NCI-H524 (cell line): Measurements from ENCODE around the gene ATP5IF1.

ENCODE experiments used
- DNase-seq, 2 experiments: peaks; one replicate each; lab custom pipeline; 2025; lab: John Stamatoyannopoulos, UW

Gene ATP5IF1

GRCh38 chr1:28235755-28236655 lies at the start of gene ATP5IF1:
Gene ATP5IF1 (plus strand): TSS chr1:28236124. CDS start chr1:28236184, 60 bp downstream.
- peak; percentile 88 to 96 for DNase-seq

GRCh38 chr1:28190337-28190979 lies 45.5 kb upstream of the ATP5IF1 start:
- DNase-seq, result no peak

GRCh38 chr1:28190996-28191645 lies 44.8 kb upstream of the ATP5IF1 start:
- no peak for DNase-seq

- DNase-seq, result no peak
Observed at GRCh38 chr1:28193701-28194161, 42.2 kb upstream of the ATP5IF1 start.

GRCh38 chr1:28194326-28195035 lies 41.4 kb upstream of the ATP5IF1 start:
- DNase-seq, result no peak

- DNase-seq, result no peak
Observed at GRCh38 chr1:28195780-28196179, 40.1 kb upstream of the ATP5IF1 start.

- DNase-seq, result no peak
Observed at GRCh38 chr1:28196330-28196729, 39.6 kb upstream of the ATP5IF1 start.

- DNase-seq, result no peak
Observed at GRCh38 chr1:28197682-28198415, 38.1 kb upstream of the ATP5IF1 start.

GRCh38 chr1:28199328-28200233 lies 36.3 kb upstream of the ATP5IF1 start:
- DNase-seq, result no peak

- DNase-seq, result no peak
Observed at GRCh38 chr1:28200234-28200873, 35.6 kb upstream of the ATP5IF1 start.

GRCh38 chr1:28205243-28205642 lies 30.7 kb upstream of the ATP5IF1 start:
- no peak for DNase-seq

- DNase-seq, result peak; percentile 28 to 48
Observed at GRCh38 chr1:28208818-28209441, 27.0 kb upstream of the ATP5IF1 start.

- no peak for DNase-seq
Observed at GRCh38 chr1:28209700-28210099, 26.2 kb upstream of the ATP5IF1 start.

- no peak for DNase-seq
Observed at GRCh38 chr1:28213315-28213714, 22.6 kb upstream of the ATP5IF1 start.

GRCh38 chr1:28229089-28229488 lies 6.8 kb upstream of the ATP5IF1 start:
- DNase-seq, result no peak

- no peak for DNase-seq
Observed at GRCh38 chr1:28229996-28230395, 5.9 kb upstream of the ATP5IF1 start.

- peak; percentile 73 to 85 for DNase-seq
Observed at GRCh38 chr1:28232558-28233263, 3.2 kb upstream of the ATP5IF1 start, which contains the start of gene DNAJC8. Gene DNAJC8 (minus strand): TSS chr1:28233029. CDS start chr1:28232998, 31 bp downstream.

GRCh38 chr1:28233264-28233606 lies 2.7 kb upstream of the ATP5IF1 start:
- DNase-seq, result no peak
